Stimulated activated CD4-positive, alpha-beta T cell treated with anti-CD3 and anti-CD28 coated beads, Interleukin-2, amount 100 ng/mL, for 48 hours (primary cell): ENCODE results near the gene EXOC1.

Experiments
- DNase-seq, 2 donors: peaks; one replicate each; pipeline ENCODE4 v3.0.0-alpha.2; 2020

EXOC1 gene

GRCh38 chr4:55854129-55854528 is 681 bp downstream of the EXOC1 start:
- DNase-seq, result no peak

GRCh38 chr4:55857586-55857985 is 4.1 kb downstream of the EXOC1 start:
- DNase-seq, result no peak

- no peak for DNase-seq
These were observed 6.3 kb downstream of the EXOC1 start for GRCh38 chr4:55859711-55860110.

- no peak for DNase-seq
These were observed 11.3 kb downstream of the EXOC1 start for GRCh38 chr4:55864577-55865223.

- no peak for DNase-seq
These were observed 11.9 kb downstream of the EXOC1 start for GRCh38 chr4:55865228-55865806.

- no peak for DNase-seq
These were observed 13.0 kb downstream of the EXOC1 start for GRCh38 chr4:55866290-55866907.

- DNase-seq, result no peak
These were observed 13.6 kb downstream of the EXOC1 start for GRCh38 chr4:55866973-55867574.

- DNase-seq, result no peak
These were observed 15.2 kb downstream of the EXOC1 start for GRCh38 chr4:55868581-55869090.

GRCh38 chr4:55871299-55871800 is 17.9 kb downstream of the EXOC1 start:
- no peak for DNase-seq

GRCh38 chr4:55874831-55875230 is 21.4 kb downstream of the EXOC1 start:
- no peak for DNase-seq

- DNase-seq, result no peak
These were observed 22.9 kb downstream of the EXOC1 start for GRCh38 chr4:55876387-55876786.

- no peak for DNase-seq
These were observed 25.8 kb downstream of the EXOC1 start for GRCh38 chr4:55879224-55879623.

GRCh38 chr4:55880652-55881280 is 27.3 kb downstream of the EXOC1 start:
- DNase-seq, result no peak

- DNase-seq, result no peak
These were observed 30.8 kb downstream of the EXOC1 start for GRCh38 chr4:55884093-55884850.

- DNase-seq, result no peak
These were observed 31.4 kb downstream of the EXOC1 start for GRCh38 chr4:55884851-55885219.

- DNase-seq, result no peak
These were observed 34.1 kb downstream of the EXOC1 start for GRCh38 chr4:55887594-55887993.

GRCh38 chr4:55892156-55892555 is 38.7 kb downstream of the EXOC1 start:
- DNase-seq, result no peak

- no peak for DNase-seq
These were observed 43.2 kb downstream of the EXOC1 start for GRCh38 chr4:55896622-55897021.

GRCh38 chr4:55902677-55903076 is 49.2 kb downstream of the EXOC1 start:
- no peak for DNase-seq

GRCh38 chr4:55903577-55903976 is 50.1 kb downstream of the EXOC1 start:
- no peak for DNase-seq

GRCh38 chr4:55904576-55904975 is 51.1 kb downstream of the EXOC1 start:
- DNase-seq, result no peak

GRCh38 chr4:55906323-55906722 is 52.9 kb downstream of the EXOC1 start:
- DNase-seq, result no peak

GRCh38 chr4:55906989-55907388 is 53.5 kb downstream of the EXOC1 start:
- DNase-seq, result no peak
